Activated naive CD4-positive, alpha-beta T cell treated with anti-CD3 and anti-CD28 coated beads, Interleukin-2, amount 10 ng/mL, durations not matched to agents 7 days and 5 days (primary cell): ENCODE measurements around the gene AP5M1.
"Not testable (repeated sequence)": the region's sequence is repeated elsewhere in the genome, so short reads cannot be mapped to it uniquely, and the experiment has no call there.

Experiments
- CTCF ChIA-PET: fragments of 350-600 bp; sonication (Branson Sonifier 250); formaldehyde crosslinking; loops from one replicate; lab custom pipeline; 2021; ENCODE audit warnings: antibody characterized with exemption; lab: Charles Lee
- DNase-seq: peaks from one replicate; pipeline ENCODE4 v3.0.0-alpha.2; 2020
- H3K27ac Mint-ChIP-seq: one replicate; pipeline ENCODE4 v1.8.0; 2021; ENCODE audit warnings: mild to moderate bottlenecking, moderate library complexity, mixed read lengths
- H3K27me3 Mint-ChIP-seq: one replicate; pipeline ENCODE4 v1.8.0; 2021; ENCODE audit warnings: mild to moderate bottlenecking, mixed read lengths
- H3K36me3 Mint-ChIP-seq: one replicate; pipeline ENCODE4 v1.8.0; 2021; ENCODE audit warnings: mixed read lengths
- H3K4me1 Mint-ChIP-seq: one replicate; pipeline ENCODE4 v1.8.0; 2021; ENCODE audit warnings: mixed read lengths
- H3K4me3 Mint-ChIP-seq: one replicate; pipeline ENCODE4 v1.8.0; 2021; ENCODE audit warnings: mild to moderate bottlenecking, moderate library complexity, mixed read lengths
- H3K9me3 Mint-ChIP-seq: one replicate; pipeline ENCODE4 v1.8.0; 2021; ENCODE audit warnings: mixed read lengths

AP5M1 gene, protein sequence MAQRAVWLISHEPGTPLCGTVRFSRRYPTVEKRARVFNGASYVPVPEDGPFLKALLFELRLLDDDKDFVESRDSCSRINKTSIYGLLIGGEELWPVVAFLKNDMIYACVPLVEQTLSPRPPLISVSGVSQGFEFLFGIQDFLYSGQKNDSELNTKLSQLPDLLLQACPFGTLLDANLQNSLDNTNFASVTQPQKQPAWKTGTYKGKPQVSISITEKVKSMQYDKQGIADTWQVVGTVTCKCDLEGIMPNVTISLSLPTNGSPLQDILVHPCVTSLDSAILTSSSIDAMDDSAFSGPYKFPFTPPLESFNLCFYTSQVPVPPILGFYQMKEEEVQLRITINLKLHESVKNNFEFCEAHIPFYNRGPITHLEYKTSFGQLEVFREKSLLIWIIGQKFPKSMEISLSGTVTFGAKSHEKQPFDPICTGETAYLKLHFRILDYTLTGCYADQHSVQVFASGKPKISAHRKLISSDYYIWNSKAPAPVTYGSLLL

DNA sequence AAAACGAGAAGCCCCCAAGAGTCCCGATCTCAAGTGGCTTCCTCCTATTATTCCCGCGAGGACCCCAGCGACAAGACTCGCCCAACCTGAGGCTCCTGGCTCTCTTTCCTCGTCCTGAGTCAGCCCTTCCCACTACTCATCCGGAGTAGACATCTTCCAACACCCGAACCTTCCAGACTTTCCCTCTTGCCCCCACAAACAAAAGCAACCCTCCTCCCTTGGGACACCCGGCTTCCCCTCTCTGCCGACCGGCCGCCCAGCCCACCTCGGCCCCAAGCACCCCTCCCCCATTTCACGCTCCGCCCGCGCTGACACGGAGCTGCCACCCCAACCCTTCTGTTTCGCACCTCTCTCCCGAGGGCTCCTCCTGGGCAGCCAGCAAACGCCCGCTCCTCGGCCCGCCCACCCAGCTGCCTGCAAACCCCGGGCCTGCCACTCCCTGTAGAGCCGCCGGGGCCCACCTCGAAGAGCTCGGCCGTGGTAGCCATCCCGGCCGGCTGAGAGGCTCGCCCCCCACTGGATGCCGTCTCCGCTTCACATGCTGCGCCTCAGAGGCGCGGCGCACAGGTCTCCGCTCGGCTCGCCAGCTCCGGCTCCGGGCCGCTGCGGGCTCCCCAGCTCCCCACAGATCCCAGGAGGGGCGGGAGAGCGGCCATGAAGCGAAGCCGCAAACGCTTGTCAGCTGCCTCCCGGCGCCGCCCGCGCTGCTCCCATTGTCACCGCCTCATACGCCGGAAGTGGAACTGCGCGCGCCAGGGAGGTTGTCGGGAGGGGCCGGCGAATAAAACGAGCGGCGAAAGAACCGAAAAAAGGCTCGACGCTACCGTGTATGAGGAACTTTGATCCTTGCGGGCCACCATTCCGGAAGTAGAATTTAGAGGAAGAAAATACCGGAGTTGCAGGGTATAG, at the start of gene AP5M1, which contains the start of gene EXOC5:
Gene AP5M1, plus strand, starts transcription at position 811 of the 909 bp plus-strand sequence. CDS start 344 bp downstream, outside the sequence.
Gene EXOC5, minus strand, starts transcription at position 745 of the 909 bp plus-strand sequence. Its CDS starts 257 bp downstream, at position 488.
- Mint-ChIP-seq H3K9me3 (no peaks in the 10 kb centered on the region), H3K27ac (peak within 1 kb of the TSS; percentile 100), H3K4me1 (peaks cover 58% of the 10 kb centered on the region), H3K36me3 (peaks cover 15% of the 10 kb centered on the region), H3K27me3 (peaks cover 4% of the 10 kb centered on the region), H3K4me3 (peak within 1 kb of the TSS; percentile 98)
- CTCF ChIA-PET: interaction anchor here (1.0 to 1.3 kb wide), 2 partner anchors 26 to 121 kb away, joined by 3 to 4 read pairs; partner anchors contain the start of gene NAA30
- peak; percentile 96 for DNase-seq

DNA sequence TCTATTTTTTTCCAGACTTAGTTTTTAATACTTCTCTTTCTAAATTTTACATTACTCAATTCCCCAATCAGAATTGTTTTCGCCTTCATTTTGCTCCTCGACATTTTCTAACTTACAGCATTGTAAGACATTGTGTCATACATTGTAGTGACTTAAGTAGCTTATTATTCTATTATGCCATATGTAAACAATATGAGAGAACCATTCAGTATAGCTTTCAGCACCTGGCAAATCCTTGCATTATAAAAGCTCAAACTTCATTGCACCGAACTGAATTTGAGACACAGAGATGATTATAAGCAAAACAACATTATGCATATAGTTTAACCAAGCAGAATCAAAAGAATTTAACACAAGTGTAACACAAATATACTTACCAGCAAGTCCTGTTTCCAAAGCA, 46.8 kb upstream of the AP5M1 start:
- CTCF ChIA-PET: no interaction called here
- Mint-ChIP-seq H3K27me3 (no peaks in the 10 kb centered on the region), H3K9me3 (no peaks in the 10 kb centered on the region), H3K27ac (no peak overlapping the region), H3K36me3 (peaks cover 22% of the 10 kb centered on the region), H3K4me3 (no peak overlapping the region), H3K4me1 (no peaks in the 10 kb centered on the region)
- no peak for DNase-seq

DNA sequence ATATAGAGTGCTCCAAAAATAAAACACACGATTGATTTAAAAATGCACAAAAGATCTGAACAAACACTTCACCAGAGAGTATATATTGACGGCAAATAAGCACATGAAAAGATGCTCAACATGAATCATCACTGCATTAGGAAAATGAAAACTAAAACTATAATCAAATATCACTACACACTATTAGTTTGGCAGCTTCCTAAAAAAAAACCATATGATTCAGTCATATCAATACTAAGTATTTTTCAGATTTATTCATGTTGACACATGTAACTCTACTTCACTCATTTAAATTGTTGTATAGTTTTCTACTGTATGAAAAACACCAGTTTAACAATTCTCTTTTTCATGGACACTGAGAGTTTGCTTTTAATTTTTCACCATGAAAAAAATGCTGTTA, 41.7 kb upstream of the AP5M1 start:
- no peak for DNase-seq
- H3K9me3 Mint-ChIP-seq: peaks cover 3% of the 10 kb centered on the region
- CTCF ChIA-PET: no interaction called here
- H3K27ac Mint-ChIP-seq: no peak overlapping the region
- H3K4me1 Mint-ChIP-seq: no peaks in the 10 kb centered on the region
- H3K4me3 Mint-ChIP-seq: no peak overlapping the region
- H3K36me3 Mint-ChIP-seq: peaks cover 37% of the 10 kb centered on the region
- H3K27me3 Mint-ChIP-seq: no peaks in the 10 kb centered on the region

DNA sequence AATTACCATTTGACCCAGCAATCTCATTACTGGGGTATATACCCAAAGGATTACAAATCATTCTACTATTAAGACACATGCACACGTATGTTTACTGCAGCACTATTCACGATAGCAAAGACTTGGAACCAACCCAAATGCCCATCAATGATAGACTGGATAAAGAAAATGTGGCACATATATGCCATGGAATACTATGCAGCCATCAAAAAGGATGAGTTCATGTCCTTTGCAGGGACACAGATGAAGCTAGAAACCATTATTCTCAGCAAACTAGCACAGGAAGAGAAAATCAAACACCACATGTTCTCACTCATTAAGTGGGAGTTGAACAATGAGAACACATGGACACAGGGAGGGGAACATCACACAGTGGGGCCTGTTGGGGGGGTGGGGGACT, 40.5 kb upstream of the AP5M1 start:
- H3K27ac Mint-ChIP-seq, H3K27me3 Mint-ChIP-seq, H3K4me3 Mint-ChIP-seq, H3K4me1 Mint-ChIP-seq, DNase-seq, CTCF ChIA-PET, H3K9me3 Mint-ChIP-seq: not testable (repeated sequence)
- peaks cover 42% of the 10 kb centered on the region for H3K36me3 Mint-ChIP-seq

DNA sequence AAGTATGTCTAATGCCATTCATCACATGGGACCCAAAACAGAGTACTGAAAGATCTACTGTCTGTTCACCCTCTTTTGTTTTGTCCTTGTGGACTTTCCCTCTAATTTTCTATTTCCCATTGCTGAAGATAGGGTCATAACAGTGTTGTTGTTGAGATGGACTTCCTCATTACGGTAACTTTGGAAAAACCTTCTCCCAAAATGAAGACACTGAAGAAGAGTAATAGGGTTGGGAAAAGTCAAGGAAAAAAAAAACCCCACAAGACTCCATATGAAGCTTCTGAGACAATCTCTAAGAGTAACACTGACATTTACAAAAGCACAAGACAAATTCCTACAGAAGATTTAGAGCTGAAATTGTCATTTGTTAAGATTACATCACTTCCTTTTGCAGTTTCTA, 36.8 kb upstream of the AP5M1 start:
- Mint-ChIP-seq H3K36me3 (peaks cover 43% of the 10 kb centered on the region), H3K9me3 (peaks cover 3% of the 10 kb centered on the region), H3K4me3 (no peak overlapping the region), H3K27ac (no peak overlapping the region), H3K27me3 (no peaks in the 10 kb centered on the region), H3K4me1 (no peaks in the 10 kb centered on the region)
- DNase-seq: no peak
- CTCF ChIA-PET: interaction anchor here (0.8 kb wide), 1 partner anchor 1531 kb away, joined by 3 read pairs; no protein-coding TSS in a partner anchor

DNA sequence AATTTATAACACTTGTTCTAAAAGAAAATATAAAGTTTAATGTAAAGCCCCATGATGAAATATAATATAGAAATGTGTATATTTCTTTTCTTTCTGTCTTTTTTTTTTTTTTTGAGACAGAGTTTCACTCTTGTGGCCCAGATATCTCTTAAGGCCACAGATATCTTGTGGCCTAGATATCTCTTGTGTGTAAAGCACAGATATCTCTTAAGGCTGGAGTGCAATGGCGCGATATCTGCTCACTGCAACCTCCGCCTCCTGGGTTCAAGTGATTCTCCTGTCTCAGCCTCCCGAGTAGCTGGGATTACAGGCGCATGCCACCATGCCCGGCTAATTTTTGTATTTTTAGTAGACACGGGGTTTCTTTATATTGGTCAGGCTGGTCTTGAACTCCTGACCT, 28.7 kb upstream of the AP5M1 start:
- H3K4me3 Mint-ChIP-seq, H3K27me3 Mint-ChIP-seq, CTCF ChIA-PET, H3K9me3 Mint-ChIP-seq, H3K36me3 Mint-ChIP-seq, DNase-seq, H3K4me1 Mint-ChIP-seq, H3K27ac Mint-ChIP-seq: not testable (repeated sequence)

DNA sequence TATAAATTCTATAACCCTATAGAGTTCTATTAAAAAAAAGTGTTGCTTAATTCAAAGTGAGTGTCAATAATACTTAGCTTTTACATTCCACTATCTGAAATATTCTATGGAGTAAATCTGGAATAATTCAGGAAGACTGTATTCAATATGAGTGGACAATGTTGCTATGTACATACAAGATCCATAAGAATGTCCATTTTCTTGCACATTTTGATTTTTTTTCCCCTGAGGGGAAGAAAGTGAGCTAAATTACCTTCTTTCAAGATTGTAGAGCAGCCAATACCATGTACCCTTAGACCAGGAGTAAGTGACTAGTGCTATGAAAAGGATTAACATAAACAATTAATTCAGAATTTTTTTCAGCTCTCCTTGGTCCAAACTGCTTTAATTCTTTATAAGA, 25.5 kb upstream of the AP5M1 start:
- DNase-seq: no peak
- Mint-ChIP-seq H3K27ac (no peak overlapping the region), H3K27me3 (no peaks in the 10 kb centered on the region), H3K9me3 (no peaks in the 10 kb centered on the region), H3K36me3 (peaks cover 10% of the 10 kb centered on the region), H3K4me3 (no peak overlapping the region), H3K4me1 (no peaks in the 10 kb centered on the region)
- CTCF ChIA-PET: no interaction called here

DNA sequence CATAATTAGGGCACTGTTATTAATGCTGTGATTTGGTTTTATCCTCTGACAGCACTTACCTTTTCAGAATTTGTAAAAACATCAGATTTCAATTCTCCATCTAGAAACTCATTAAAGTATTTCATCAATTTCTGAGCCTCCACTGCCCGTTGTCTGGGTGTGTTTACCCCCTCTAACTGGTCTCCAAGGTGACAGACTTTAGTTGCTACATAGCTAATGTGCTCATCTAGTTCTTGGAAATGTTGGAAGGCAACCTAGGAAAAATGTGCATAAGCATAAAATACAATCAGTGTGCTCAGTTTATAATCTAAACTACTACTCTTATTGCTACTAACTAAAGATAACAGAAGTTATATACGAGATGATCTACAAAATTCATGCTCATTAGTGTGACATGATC, 24.7 kb upstream of the AP5M1 start:
- Mint-ChIP-seq H3K27me3 (no peaks in the 10 kb centered on the region), H3K36me3 (peaks cover 10% of the 10 kb centered on the region), H3K4me1 (no peaks in the 10 kb centered on the region), H3K27ac (no peak overlapping the region), H3K9me3 (no peaks in the 10 kb centered on the region), H3K4me3 (no peak overlapping the region)
- DNase-seq: no peak
- CTCF ChIA-PET: no interaction called here

DNA sequence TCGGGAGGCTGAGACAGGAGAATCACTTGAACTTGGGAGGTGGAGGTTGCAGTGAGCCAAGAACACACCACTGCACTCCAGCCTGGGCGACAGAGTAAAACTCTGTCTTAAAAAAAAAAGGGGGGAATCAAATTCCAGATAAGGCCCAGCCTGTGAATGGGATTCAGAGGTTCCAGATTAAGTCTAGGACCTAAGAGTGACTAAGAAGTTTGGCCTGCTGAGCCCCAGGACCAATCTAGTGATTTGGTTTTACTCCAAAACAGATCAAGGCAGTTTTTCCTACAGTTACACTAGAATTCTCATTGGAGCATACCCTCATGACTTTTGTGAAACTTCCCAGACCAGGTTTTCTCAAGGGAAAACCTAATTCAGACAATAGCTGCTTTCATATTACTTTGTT, 22.8 kb upstream of the AP5M1 start:
- CTCF ChIA-PET: no interaction called here
- Mint-ChIP-seq H3K36me3 (peaks cover 10% of the 10 kb centered on the region), H3K4me3 (no peak overlapping the region), H3K4me1 (no peaks in the 10 kb centered on the region), H3K9me3 (no peaks in the 10 kb centered on the region), H3K27me3 (no peaks in the 10 kb centered on the region), H3K27ac (no peak overlapping the region)
- DNase-seq: no peak

DNA sequence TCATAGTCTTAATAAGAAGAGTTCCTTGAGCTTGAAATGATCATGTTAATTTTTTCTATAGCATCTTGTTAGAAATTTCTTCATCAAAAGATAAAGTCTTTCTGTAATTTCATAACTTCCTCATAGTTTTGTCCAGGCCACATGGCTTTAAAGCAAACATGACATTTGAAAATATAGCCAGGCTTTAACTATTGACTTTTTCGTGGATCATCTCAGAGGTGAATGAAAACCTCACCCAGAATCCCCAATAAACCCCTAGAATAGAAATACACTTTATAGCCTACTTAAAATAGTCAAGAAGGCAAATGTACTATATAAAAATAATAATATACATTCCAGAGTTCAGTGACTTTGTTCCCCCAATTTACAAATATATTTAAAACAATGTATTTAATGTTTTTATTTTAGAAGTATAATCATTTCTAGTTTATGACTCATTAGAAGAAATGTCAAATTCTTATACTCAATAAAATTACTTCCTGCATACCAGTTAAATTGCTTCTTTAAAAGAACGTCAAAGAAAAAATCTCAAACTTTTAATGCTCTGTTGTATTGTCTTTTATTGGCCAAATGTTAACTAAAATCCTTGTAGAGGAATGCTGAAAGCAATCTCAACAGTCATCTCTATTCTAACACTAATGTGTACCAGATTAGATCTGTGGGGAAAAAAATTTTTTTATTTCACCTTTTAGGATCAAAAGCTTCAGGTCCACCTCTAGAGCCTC, 21.7 kb upstream of the AP5M1 start:
- no peak overlapping the region for H3K4me3 Mint-ChIP-seq
- CTCF ChIA-PET: no interaction called here
- no peak overlapping the region for H3K27ac Mint-ChIP-seq
- H3K9me3 Mint-ChIP-seq: no peaks in the 10 kb centered on the region
- DNase-seq: no peak
- H3K36me3 Mint-ChIP-seq: peaks cover 8% of the 10 kb centered on the region
- H3K27me3 Mint-ChIP-seq: no peaks in the 10 kb centered on the region
- H3K4me1 Mint-ChIP-seq: no peaks in the 10 kb centered on the region

DNA sequence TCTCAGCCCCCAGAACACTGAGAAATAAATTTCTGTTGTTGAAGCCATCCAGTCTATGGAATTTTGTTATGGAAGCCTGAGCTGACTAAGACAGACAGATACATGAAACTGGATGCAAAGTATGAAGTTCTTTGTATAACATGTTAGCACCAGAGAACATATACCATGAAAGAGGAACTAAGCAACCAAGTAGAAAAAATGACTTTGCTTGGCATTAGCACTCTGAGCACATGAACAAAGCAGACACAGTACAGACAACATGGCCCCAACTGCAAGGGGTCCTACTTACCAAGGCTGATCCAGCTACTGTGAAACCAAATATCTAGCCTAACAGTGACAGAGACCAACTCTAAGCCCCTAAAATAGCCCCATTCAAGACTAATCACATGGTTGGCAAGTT, 13.9 kb upstream of the AP5M1 start:
- Mint-ChIP-seq H3K4me1 (no peaks in the 10 kb centered on the region), H3K27me3 (no peaks in the 10 kb centered on the region), H3K27ac (no peak overlapping the region), H3K9me3 (peaks cover 4% of the 10 kb centered on the region), H3K36me3 (peaks cover 30% of the 10 kb centered on the region), H3K4me3 (no peak overlapping the region)
- CTCF ChIA-PET: interaction anchor here (0.6 kb wide), 1 partner anchor 277 kb away, joined by 5 read pairs; no protein-coding TSS in a partner anchor
- no peak for DNase-seq

DNA sequence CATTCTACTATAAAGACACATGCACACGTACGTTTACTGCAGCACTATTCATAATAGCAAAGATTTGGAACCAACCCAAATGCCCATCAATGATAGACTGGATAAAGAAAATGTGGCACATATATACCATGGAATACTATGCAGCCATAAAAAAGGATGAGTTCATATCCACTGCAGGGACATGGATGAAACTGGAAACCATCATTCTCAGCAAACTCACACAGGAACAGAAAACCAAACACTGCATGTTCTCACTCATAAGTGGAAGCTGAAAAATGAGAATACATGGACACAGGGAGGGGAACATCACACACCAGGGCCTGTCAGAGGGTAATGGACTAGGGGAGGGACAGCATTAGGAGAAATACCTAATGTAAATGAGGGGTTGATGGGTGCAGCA, 10.6 kb upstream of the AP5M1 start:
- H3K27ac Mint-ChIP-seq, H3K27me3 Mint-ChIP-seq, DNase-seq, CTCF ChIA-PET, H3K4me3 Mint-ChIP-seq, H3K9me3 Mint-ChIP-seq, H3K4me1 Mint-ChIP-seq: not testable (repeated sequence)
- H3K36me3 Mint-ChIP-seq: peaks cover 29% of the 10 kb centered on the region

DNA sequence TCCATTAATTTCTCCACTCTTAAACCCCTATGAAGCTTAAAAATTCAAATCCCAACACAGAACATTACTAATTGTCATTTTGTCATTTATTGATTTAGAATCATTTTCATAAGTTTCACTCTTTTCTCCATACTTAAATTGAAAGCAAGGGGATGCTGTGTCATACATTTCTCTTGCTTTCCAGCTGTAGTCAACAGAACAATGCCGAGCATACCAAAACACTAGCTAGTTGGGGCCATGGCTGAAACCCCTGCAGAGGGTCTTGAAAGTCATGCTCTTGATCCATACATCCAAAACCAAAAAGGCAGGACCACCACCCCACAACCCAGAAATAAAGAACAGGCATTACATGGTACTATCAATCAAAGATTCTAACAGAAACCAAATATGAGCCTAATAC, 9.1 kb upstream of the AP5M1 start:
- CTCF ChIA-PET: no interaction called here
- H3K4me3 Mint-ChIP-seq: no peak overlapping the region
- H3K27me3 Mint-ChIP-seq: no peaks in the 10 kb centered on the region
- peaks cover 4% of the 10 kb centered on the region for H3K4me1 Mint-ChIP-seq
- no peak for DNase-seq
- H3K9me3 Mint-ChIP-seq: peaks cover 4% of the 10 kb centered on the region
- H3K36me3 Mint-ChIP-seq: peaks cover 28% of the 10 kb centered on the region
- no peak overlapping the region for H3K27ac Mint-ChIP-seq

DNA sequence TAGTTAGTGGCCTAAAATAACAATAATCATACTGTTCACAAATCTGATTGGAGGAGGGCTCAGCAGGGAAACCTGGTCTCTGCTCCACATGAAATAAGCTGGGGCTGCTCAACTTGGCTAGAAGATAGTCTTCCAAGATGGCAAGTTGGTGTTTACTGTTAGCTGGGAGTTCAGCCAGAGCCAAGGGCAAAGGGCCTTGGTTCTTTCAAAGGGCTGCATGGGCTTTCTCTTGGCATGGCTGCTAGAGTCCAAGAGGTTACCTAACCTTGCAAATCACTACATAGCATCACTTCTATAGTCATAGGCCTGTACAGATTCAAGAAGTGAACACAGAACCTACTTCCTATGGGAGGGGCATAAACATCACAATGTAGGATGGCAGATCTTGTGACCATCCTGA, 7.2 kb upstream of the AP5M1 start:
- Mint-ChIP-seq H3K9me3 (peaks cover 4% of the 10 kb centered on the region), H3K27me3 (no peaks in the 10 kb centered on the region), H3K36me3 (peaks cover 23% of the 10 kb centered on the region), H3K4me3 (no peak overlapping the region), H3K4me1 (peaks cover 16% of the 10 kb centered on the region), H3K27ac (no peak overlapping the region)
- CTCF ChIA-PET: no interaction called here
- DNase-seq: no peak
